Measurements from ENCODE around the gene IGHMBP2.

DNA sequence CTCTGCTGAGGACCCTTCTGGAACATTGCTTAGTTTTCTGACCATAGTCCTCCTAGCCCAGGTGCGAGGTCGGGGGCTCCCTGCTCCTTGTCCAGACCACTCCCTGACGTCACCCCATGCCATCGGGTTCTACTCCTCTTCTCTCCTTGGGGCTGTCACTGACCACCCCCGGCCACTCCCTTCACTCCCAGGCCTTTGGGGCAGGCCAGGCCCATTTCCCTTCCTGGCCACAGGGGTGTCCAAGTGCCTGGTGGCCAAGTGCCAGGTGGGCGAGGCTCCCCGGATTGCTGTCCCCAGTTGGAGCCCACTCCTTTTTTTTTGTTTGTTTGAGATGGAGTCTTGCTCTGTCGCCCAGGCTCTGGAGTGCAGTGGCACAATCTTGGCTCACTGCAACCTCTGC is 57.6 kb downstream of the IGHMBP2 start:
- TF ChIP-seq FOXM1 (IDR thresholded peaks at IDR 0.05; ENCODE audit: borderline replicate concordance) (no peak), BHLHE40 (IDR thresholded peaks at IDR 0.05; ENCODE audit: borderline replicate concordance) (no peak)
